IMR-90 (cell line): ENCODE measurements around the gene MAN2A1. TPM values are rescaled to one million over a fixed set of nuclear protein-coding genes. Genes with fewer than 3 reads are reported as not detected.

Experiments used
- ATAC-seq: fragments of 200-7000 bp; cut with Tn5 transposase; 2 replicates; pipeline ENCODE4 v1.9.1; 2020; ENCODE audit warnings: low read depth, mild to moderate bottlenecking, moderate library complexity
- BruUV-seq: library from RNA; stranded (reverse); fragments of 400-500 nt; replicated peaks from 2 replicates; lab custom pipeline; 2021; lab: Mats Ljungman, UMichigan
- CTCF ChIA-PET: fragments of 300-600 bp; formaldehyde crosslinking; extraction: SDS; loops from one replicate; lab custom pipeline; 2021; ENCODE audit warnings: antibody characterized with exemption; lab: Yijun Ruan, JAX
- POLR2A ChIA-PET: fragments of 300-600 bp; sonication (Branson Sonifier 250); formaldehyde crosslinking; loops from one replicate; lab custom pipeline; 2022; ENCODE audit warnings: antibody characterized with exemption; ENCODE audit not compliant: unreplicated experiment; lab: Charles Lee
- DNase-seq: peaks from one replicate; pipeline ENCODE4 v3.0.0; 2013
- H2AFZ ChIP-seq: replicated peaks from 2 replicates; pipeline ENCODE3; 2013; ENCODE audit warnings: low read length, mild to moderate bottlenecking; ENCODE audit not compliant: poor library complexity
- H2AK5ac ChIP-seq: 2 replicates; pipeline ENCODE4 v1.6.1; 2013; ENCODE audit warnings: low read depth, low read length, inconsistent platforms
- H2AK9ac ChIP-seq: replicated peaks from 2 replicates; pipeline ENCODE3; 2013; ENCODE audit warnings: mild to moderate bottlenecking, low read depth, low read length, moderate library complexity; ENCODE audit not compliant: poor library complexity
- H2BK120ac ChIP-seq: 2 replicates; pipeline ENCODE4 v1.6.1; 2013; ENCODE audit warnings: low read depth, low read length, inconsistent platforms
- H2BK15ac ChIP-seq: 3 replicates; pipeline ENCODE4 v1.6.1; 2013; ENCODE audit warnings: low read depth, low read length, inconsistent platforms
- H2BK20ac ChIP-seq: 2 replicates; pipeline ENCODE4 v1.6.1; 2013; ENCODE audit warnings: low read depth, mild to moderate bottlenecking, inconsistent platforms, low read length, moderate library complexity
- H2BK5ac ChIP-seq: 2 replicates; pipeline ENCODE4 v1.6.1; 2013; ENCODE audit warnings: mild to moderate bottlenecking, low read depth, low read length, inconsistent platforms; ENCODE audit not compliant: poor library complexity, severe bottlenecking
- H3K14ac ChIP-seq: replicated peaks from 2 replicates; pipeline ENCODE4 v1.6.1; 2013; ENCODE audit warnings: low read depth, low read length, inconsistent platforms
- H3K18ac ChIP-seq: 2 replicates; pipeline ENCODE4 v1.6.1; 2013; ENCODE audit warnings: low read depth, low read length, control low read depth
- H3K23ac ChIP-seq: 2 replicates; pipeline ENCODE4 v1.6.1; 2013; ENCODE audit warnings: low read depth, low read length, inconsistent platforms
- H3K27ac ChIP-seq: 2 replicates; pipeline ENCODE4 v1.5.1; 2013; ENCODE audit warnings: mild to moderate bottlenecking, control low read depth, low read length; ENCODE audit not compliant: insufficient read depth
- H3K27me3 ChIP-seq: 2 replicates; pipeline ENCODE4 v1.6.1; 2013; ENCODE audit warnings: low read length; ENCODE audit not compliant: control insufficient read depth, insufficient read depth
- H3K36me3 ChIP-seq: 2 replicates; pipeline ENCODE4 v1.6.1; 2013; ENCODE audit warnings: low read length, mixed read lengths; ENCODE audit not compliant: control insufficient read depth, insufficient read depth
- H3K4ac ChIP-seq: 2 replicates; pipeline ENCODE4 v1.6.1; 2013; ENCODE audit warnings: low read depth, low read length, inconsistent platforms
- H3K4me1 ChIP-seq: 2 replicates; pipeline ENCODE4 v1.6.1; 2013; ENCODE audit warnings: low read length, mixed read lengths; ENCODE audit not compliant: control insufficient read depth, insufficient read depth
- H3K4me2 ChIP-seq: 2 replicates; pipeline ENCODE4 v1.6.1; 2013; ENCODE audit warnings: low read depth, mild to moderate bottlenecking, control low read depth, low read length, moderate library complexity
- H3K4me3 ChIP-seq: 2 replicates; pipeline ENCODE4 v1.5.1; 2013; ENCODE audit warnings: low read depth, mild to moderate bottlenecking, control low read depth, low read length, moderate library complexity; ENCODE audit not compliant: insufficient read depth
- H3K56ac ChIP-seq: 2 replicates; pipeline ENCODE4 v1.6.1; 2013; ENCODE audit warnings: low read length, inconsistent platforms; ENCODE audit not compliant: insufficient read depth; ENCODE audit errors: extremely low read depth
- H3K79me1 ChIP-seq, 2 experiments: 2 replicates each; pipeline ENCODE4 v1.6.1; 2013; ENCODE audit warnings: low read length in 2 of 2, inconsistent platforms in 1 of 2, low read depth in 1 of 2
- H3K9ac ChIP-seq: 2 replicates; pipeline ENCODE4 v1.6.1; 2013; ENCODE audit warnings: low read depth, low read length, control low read depth
- H3K9me1 ChIP-seq: 2 replicates; pipeline ENCODE4 v1.6.1; 2013; ENCODE audit warnings: low read length, inconsistent platforms; ENCODE audit not compliant: insufficient read depth
- H3K9me3 ChIP-seq: 2 replicates; pipeline ENCODE4 v1.6.1; 2013; ENCODE audit warnings: low read length; ENCODE audit not compliant: control insufficient read depth, insufficient read depth
- H4K20me1 ChIP-seq: 2 replicates; pipeline ENCODE4 v1.6.1; 2013; ENCODE audit warnings: low read length, inconsistent platforms; ENCODE audit not compliant: insufficient read depth
- H4K5ac ChIP-seq: 2 replicates; pipeline ENCODE4 v1.6.1; 2013; ENCODE audit warnings: mild to moderate bottlenecking, low read depth, low read length, control low read depth
- H4K8ac ChIP-seq, 2 experiments: 2 replicates each; pipeline ENCODE4 v1.6.1; 2013; ENCODE audit warnings: low read depth in 2 of 2, low read length in 2 of 2, control low read depth in 1 of 2, inconsistent platforms in 1 of 2
- H4K91ac ChIP-seq: 2 replicates; pipeline ENCODE4 v1.6.1; 2013; ENCODE audit warnings: low read depth, low read length, inconsistent platforms; ENCODE audit not compliant: insufficient read depth
- BHLHE40 ChIP-seq: fragments of 150-350 bp; IDR thresholded peaks from 2 replicates; pipeline ENCODE4 v1.6.1; 2016; ENCODE audit warnings: mild to moderate bottlenecking, low read depth, low read length
- CEBPB ChIP-seq: IDR thresholded peaks from 2 replicates; pipeline ENCODE4 v1.6.1; 2012; ENCODE audit warnings: low read depth, low read length, improper control_type of control experiment
- CHD1 ChIP-seq: IDR thresholded peaks from 2 replicates; pipeline ENCODE4 v1.6.1; 2012; ENCODE audit warnings: low read depth, low read length, improper control_type of control experiment
- ELK1 ChIP-seq: fragments of 150-350 bp; IDR thresholded peaks from 2 replicates; pipeline ENCODE4 v1.6.1; 2016; ENCODE audit warnings: low read depth, mild to moderate bottlenecking, low read length, moderate library complexity, borderline replicate concordance
- MAFK ChIP-seq: IDR thresholded peaks from 2 replicates; pipeline ENCODE4 v1.6.1; 2012; ENCODE audit warnings: low read depth, low read length, improper control_type of control experiment
- MAZ ChIP-seq: IDR thresholded peaks from 2 replicates; pipeline ENCODE4 v1.6.1; 2012; ENCODE audit warnings: low read depth, mild to moderate bottlenecking, low read length, improper control_type of control experiment, moderate library complexity, borderline replicate concordance
- MXI1 ChIP-seq: IDR thresholded peaks from 2 replicates; pipeline ENCODE4 v1.6.1; 2012; ENCODE audit warnings: low read depth, mild to moderate bottlenecking, low read length, moderate library complexity, borderline replicate concordance
- NFE2L2 ChIP-seq: fragments of 150-350 bp; IDR thresholded peaks from 2 replicates; pipeline ENCODE4 v1.6.1; 2016; ENCODE audit warnings: low read depth, mild to moderate bottlenecking, low read length
- RAD21 ChIP-seq: IDR thresholded peaks from 2 replicates; pipeline ENCODE4 v1.6.1; 2012; ENCODE audit warnings: low read length, improper control_type of control experiment
- RCOR1 ChIP-seq: IDR thresholded peaks from 2 replicates; pipeline ENCODE4 v1.6.1; 2012; ENCODE audit warnings: mild to moderate bottlenecking, low read length, improper control_type of control experiment; ENCODE audit not compliant: insufficient replicate concordance
- SMC3 ChIP-seq: fragments of 150-350 bp; IDR thresholded peaks from 2 replicates; pipeline ENCODE4 v1.6.1; 2016; ENCODE audit warnings: low read depth, mild to moderate bottlenecking, antibody characterized with exemption, low read length, moderate library complexity
- USF2 ChIP-seq: fragments of 150-350 bp; IDR thresholded peaks from 2 replicates; pipeline ENCODE4 v1.6.1; 2017; ENCODE audit warnings: mild to moderate bottlenecking, antibody characterized with exemption, low read length, low read depth
- WGBS, 2 experiments: methylation state at CpG; one replicate each; pipeline versions ENCODE4 v1.1.5 to v1.1.7; 2013; ENCODE audit warnings: missing lambda C conversion rate in 2 of 2; ENCODE audit not compliant: insufficient read length in 1 of 2; ENCODE audit errors: extremely low coverage in 2 of 2; 5-methylcytosine and 5-hydroxymethylcytosine counted together
- dilution Hi-C: fragments of 300-500 bp; cut with HindIII; formaldehyde crosslinking; loops from one replicate; pipeline ENCODE4 v1.14.3; 2018; ENCODE audit warnings: low sequenced_read_pairs; ENCODE audit not compliant: unreplicated experiment
- in situ Hi-C: fragments of 300-500 bp; cut with MboI; formaldehyde crosslinking; loops from 3 replicates; pipeline ENCODE4 v1.14.3; 2019; ENCODE audit warnings: low sequenced_read_pairs, inconsistent platforms, mixed read lengths
- intact Hi-C: fragments of 100-400 bp; cut with micrococcal nuclease; formaldehyde crosslinking; loops from 2 replicates; pipeline ENCODE4 v1.10.0; 2022
- polyA plus RNA-seq, 3 experiments: library from polyadenylated mRNA; depleted of rRNA; stranded (reverse); fragments of >200 nt; gene quantifications; 2 replicates each; pipeline ENCODE4 v1.2.3, GENCODE V29; 2012; ENCODE audit warnings: low replicate concordance in 1 of 3
- total RNA-seq: library from RNA; depleted of rRNA; stranded (reverse); fragments of >200 nt; gene quantifications from 2 replicates; pipeline ENCODE4 v1.2.3, GENCODE V29; 2012

The MAN2A1 gene
- total and polyA plus RNA-seq, 2 of the 4 experiments (the other 2 are of a cell fraction): 16.4 to 29.6 TPM

- no peak overlapping the region for H3K4me3 ChIP-seq
- POLR2A ChIA-PET: no interaction called here
- intact Hi-C loops (no loop called here), dilution Hi-C loops (no loop called here), in situ Hi-C loops (no loop called here)
- no peak overlapping the region for H3K23ac ChIP-seq
- H4K20me1 ChIP-seq: no peaks in the 10 kb centered on the region
- H3K56ac ChIP-seq: no peak overlapping the region
- H4K5ac ChIP-seq: no peak overlapping the region
- no peak overlapping the region for H3K18ac ChIP-seq
- no peak overlapping the region for H2BK120ac ChIP-seq
- H3K79me1 ChIP-seq: no peaks in the 10 kb centered on the region
- no peak overlapping the region for H2BK20ac ChIP-seq
- no peaks in the 10 kb centered on the region for H3K9me3 ChIP-seq
- H3K9ac ChIP-seq: no peak overlapping the region
- H3K14ac ChIP-seq: no peak overlapping the region
- no peak overlapping the region for H2AK5ac ChIP-seq
- H3K36me3 ChIP-seq: no peaks in the 10 kb centered on the region
- CTCF ChIA-PET: interaction anchor here (0.6 kb wide), 1 partner anchor 16 kb away, joined by 4 read pairs; no protein-coding TSS in a partner anchor
- DNase-seq (peak; percentile 24), ATAC-seq (no peak)
- H3K4me1 ChIP-seq: no peaks in the 10 kb centered on the region
- H4K91ac ChIP-seq: no peak overlapping the region
- H3K4ac ChIP-seq: no peak overlapping the region
- no peak overlapping the region for H3K4me2 ChIP-seq
- H2BK15ac ChIP-seq: no peak overlapping the region
- H3K27me3 ChIP-seq: no peaks in the 10 kb centered on the region
- TF ChIP-seq MXI1 (no peak), CHD1 (no peak), SMC3 (no peak), ELK1 (no peak), MAFK (no peak), CEBPB (no peak), BHLHE40 (no peak), USF2 (no peak), NFE2L2 (no peak), MAZ (no peak), RCOR1 (no peak), RAD21 (no peak)
- no TSS peak for BruUV-seq
- no peak overlapping the region for H4K8ac ChIP-seq
- H2BK5ac ChIP-seq: no peak overlapping the region
- H2AK9ac ChIP-seq: no peak overlapping the region
- H3K27ac ChIP-seq: no peak overlapping the region
- WGBS, 2 experiments: no CpG with 5 or more reads among the region's 6 CpGs
- no peak overlapping the region for H2AFZ ChIP-seq
- H3K9me1 ChIP-seq: peaks cover 3% of the 10 kb centered on the region; the same call in 1 of the 2 replicates
These were observed 187.9 kb downstream of the MAN2A1 start for GRCh38 chr5:109877670-109878045.
